CD4-positive, alpha-beta memory T cell (primary cell): ENCODE results near the gene LRP1B. TPM values are rescaled to one million over a fixed set of nuclear protein-coding genes. Genes with fewer than 3 reads are reported as not detected.

ENCODE experiments used
- CTCF ChIA-PET: fragments of 350-600 bp; sonication (Branson Sonifier 250); formaldehyde crosslinking; loops from one replicate; lab custom pipeline; 2021; ENCODE audit warnings: inconsistent platforms; ENCODE audit not compliant: partially characterized antibody; lab: Charles Lee
- POLR2A ChIA-PET: fragments of 350-600 bp; sonication (Branson Sonifier 250); formaldehyde crosslinking; loops from one replicate; lab custom pipeline; 2021; ENCODE audit not compliant: partially characterized antibody; lab: Charles Lee
- DNase-seq, 5 donors: peaks; one replicate each; pipeline versions ENCODE4 v3.0.0 to v3.0.0-alpha.2; 2020 to 2022; ENCODE audit warnings: mixed read lengths in 1 of 5
- H3K27ac ChIP-seq: one replicate; pipeline ENCODE4 v1.7.0; 2013; ENCODE audit warnings: low read depth, low read length
- H3K27me3 ChIP-seq: 2 replicates; pipeline ENCODE4 v1.7.0; 2013; ENCODE audit warnings: mild to moderate bottlenecking, low read length, moderate library complexity; ENCODE audit not compliant: insufficient read depth
- H3K36me3 ChIP-seq: 2 replicates; pipeline ENCODE4 v1.7.0; 2013; ENCODE audit warnings: mild to moderate bottlenecking, low read length, moderate library complexity; ENCODE audit not compliant: insufficient read depth
- H3K4me1 ChIP-seq: 2 replicates; pipeline ENCODE4 v1.7.0; 2013; ENCODE audit warnings: mild to moderate bottlenecking, low read length, moderate library complexity; ENCODE audit not compliant: insufficient read depth
- H3K4me3 ChIP-seq, 2 donors: one replicate each; pipeline ENCODE4 v1.7.0; 2013; ENCODE audit warnings: low read length in 2 of 2, mild to moderate bottlenecking in 1 of 2
- H3K9me3 ChIP-seq, 2 donors: one replicate each; pipeline ENCODE4 v1.7.0; 2013; ENCODE audit warnings: low read length in 2 of 2, control low read depth in 1 of 2; ENCODE audit not compliant: control insufficient read depth in 1 of 2
- H3K27ac Mint-ChIP-seq, 7 donors: one replicate each; pipeline ENCODE4 v1.8.0; 2020 to 2021; ENCODE audit warnings: mixed read lengths in 7 of 7, mild to moderate bottlenecking in 6 of 7, inconsistent platforms in 3 of 7, moderate library complexity in 3 of 7
- H3K27me3 Mint-ChIP-seq, 2 donors: one replicate each; pipeline ENCODE4 v1.8.0; 2020 to 2021; ENCODE audit warnings: mixed read lengths in 2 of 2
- H3K36me3 Mint-ChIP-seq, 2 donors: one replicate each; pipeline ENCODE4 v1.8.0; 2020 to 2021; ENCODE audit warnings: mixed read lengths in 2 of 2, inconsistent platforms in 1 of 2, mild to moderate bottlenecking in 1 of 2
- H3K4me1 Mint-ChIP-seq, 4 donors: one replicate each; pipeline ENCODE4 v1.8.0; 2020 to 2021; ENCODE audit warnings: mixed read lengths in 4 of 4, mild to moderate bottlenecking in 1 of 4
- H3K4me3 Mint-ChIP-seq, 8 donors: one replicate each; pipeline ENCODE4 v1.8.0; 2020 to 2021; ENCODE audit warnings: mixed read lengths in 8 of 8, mild to moderate bottlenecking in 7 of 8, moderate library complexity in 6 of 8, inconsistent platforms in 3 of 8
- H3K9me3 Mint-ChIP-seq, 8 donors: one replicate each; pipeline ENCODE4 v1.8.0; 2020 to 2021; ENCODE audit warnings: mixed read lengths in 8 of 8, mild to moderate bottlenecking in 5 of 8, inconsistent platforms in 3 of 8, moderate library complexity in 1 of 8
- intact Hi-C: fragments of 100-400 bp; cut with micrococcal nuclease; formaldehyde crosslinking; loops from one replicate; pipeline ENCODE4 v1.15.1; 2023
- polyA plus RNA-seq, 2 donors: library from polyadenylated mRNA; unstranded; fragments of 300-500 nt; fragmentation: Illumina TruSeq; gene quantifications; one replicate each; pipeline ENCODE4 v1.2.3, GENCODE V29; 2021
- total RNA-seq, 2 experiments: library from RNA; stranded (reverse); gene quantifications; one replicate each; pipeline ENCODE4 v1.2.3, GENCODE V29; 2021

LRP1B gene
- total and polyA plus RNA-seq, 4 experiments from 2014 or later: not detected

GRCh38 chr2:140410695-140411094 is 1720.1 kb downstream of the LRP1B start:
- H3K4me3 Mint-ChIP-seq: no peak overlapping the region
- Histone ChIP-seq H3K9me3 (no peaks in the 10 kb centered on the region), H3K27ac (no peak overlapping the region), H3K4me3 (no peak overlapping the region), H3K27me3 (no peaks in the 10 kb centered on the region), H3K36me3 (no peaks in the 10 kb centered on the region), H3K4me1 (no peaks in the 10 kb centered on the region)
- H3K4me1 Mint-ChIP-seq: no peaks in the 10 kb centered on the region
- POLR2A ChIA-PET: no interaction called here
- no peaks in the 10 kb centered on the region for H3K36me3 Mint-ChIP-seq
- H3K9me3 Mint-ChIP-seq: peaks cover 0 to 17% (median 6%) of the 10 kb centered on the region in 8 donors
- H3K27me3 Mint-ChIP-seq: no peaks in the 10 kb centered on the region
- CTCF ChIA-PET: no interaction called here
- intact Hi-C loops: no loop called here
- H3K27ac Mint-ChIP-seq: no peak overlapping the region
- no peak for DNase-seq

GRCh38 chr2:140401056-140401455 is 1729.8 kb downstream of the LRP1B start:
- DNase-seq: no peak
- H3K36me3 ChIP-seq: no peaks in the 10 kb centered on the region
- H3K27me3 ChIP-seq: no peaks in the 10 kb centered on the region
- Mint-ChIP-seq H3K4me1 (no peaks in the 10 kb centered on the region), H3K27me3 (no peaks in the 10 kb centered on the region), H3K27ac (no peak overlapping the region), H3K4me3 (no peak overlapping the region), H3K9me3 (peaks cover 0 to 31% (median 24%) of the 10 kb centered on the region in 8 donors), H3K36me3 (no peaks in the 10 kb centered on the region)
- H3K9me3 ChIP-seq: no peaks in the 10 kb centered on the region
- ChIA-PET CTCF (no interaction called here), POLR2A (no interaction called here)
- no peak overlapping the region for H3K4me3 ChIP-seq
- no peak overlapping the region for H3K27ac ChIP-seq
- H3K4me1 ChIP-seq: no peaks in the 10 kb centered on the region
- intact Hi-C loops: no loop called here

DNA sequence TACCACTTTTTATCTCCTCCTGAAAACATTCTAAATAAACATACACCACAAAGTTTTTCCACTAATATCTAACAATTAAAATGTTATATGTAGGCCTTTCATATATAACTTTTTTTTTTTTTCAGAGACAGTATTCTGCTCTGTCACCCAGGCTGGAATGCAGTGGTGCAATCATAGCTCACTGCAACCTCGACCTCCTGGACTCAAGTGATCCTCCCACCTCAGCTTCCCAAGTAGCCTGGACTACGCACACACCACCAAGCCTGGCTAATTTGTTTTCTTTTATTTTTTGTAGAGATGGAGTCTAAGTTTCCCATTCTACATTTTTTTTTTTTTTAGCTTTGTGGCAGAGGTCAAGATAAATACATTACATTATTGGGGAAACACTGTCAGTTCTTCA is 1738.0 kb downstream of the LRP1B start:
- Histone ChIP-seq H3K4me1 (no peaks in the 10 kb centered on the region), H3K4me3 (no peak overlapping the region), H3K9me3 (no peaks in the 10 kb centered on the region), H3K27me3 (no peaks in the 10 kb centered on the region), H3K36me3 (no peaks in the 10 kb centered on the region), H3K27ac (no peak overlapping the region)
- intact Hi-C loops: no loop called here
- ChIA-PET POLR2A (no interaction called here), CTCF (no interaction called here)
- no peaks in the 10 kb centered on the region for H3K4me1 Mint-ChIP-seq
- no peak overlapping the region for H3K27ac Mint-ChIP-seq
- H3K27me3 Mint-ChIP-seq: no peaks in the 10 kb centered on the region
- no peak for DNase-seq
- H3K4me3 Mint-ChIP-seq: no peak overlapping the region
- no peaks in the 10 kb centered on the region for H3K36me3 Mint-ChIP-seq
- peaks cover 0 to 13% (median 2%) of the 10 kb centered on the region in 8 donors for H3K9me3 Mint-ChIP-seq

DNA sequence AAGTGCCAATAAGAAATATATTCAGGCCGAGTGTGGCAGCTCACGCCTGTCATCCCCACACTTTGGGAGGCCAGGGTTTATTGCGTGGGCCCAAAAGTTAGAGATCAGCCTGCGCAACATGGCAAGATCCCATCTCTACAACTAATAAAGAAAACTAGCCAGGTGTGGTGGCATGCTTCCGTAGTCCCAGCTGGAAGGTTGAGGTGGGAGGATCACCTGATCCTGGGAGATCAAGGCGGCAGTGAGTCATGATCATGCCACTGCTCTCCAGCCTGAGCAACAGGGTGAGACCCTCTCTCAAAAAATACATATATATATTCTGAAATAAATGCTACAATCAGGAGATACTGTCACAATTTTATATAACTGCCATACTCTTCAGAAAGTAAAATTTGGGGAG is 1745.9 kb downstream of the LRP1B start:
- H3K4me1 ChIP-seq: no peaks in the 10 kb centered on the region
- Mint-ChIP-seq H3K9me3 (peaks cover 0 to 10% (median 4%) of the 10 kb centered on the region in 8 donors), H3K36me3 (no peaks in the 10 kb centered on the region), H3K4me1 (no peaks in the 10 kb centered on the region), H3K27ac (no peak overlapping the region), H3K27me3 (no peaks in the 10 kb centered on the region), H3K4me3 (no peak overlapping the region)
- H3K27ac ChIP-seq: no peak overlapping the region
- no peak overlapping the region for H3K4me3 ChIP-seq
- ChIA-PET POLR2A (no interaction called here), CTCF (no interaction called here)
- H3K27me3 ChIP-seq: no peaks in the 10 kb centered on the region
- intact Hi-C loops: no loop called here
- no peaks in the 10 kb centered on the region for H3K9me3 ChIP-seq
- no peaks in the 10 kb centered on the region for H3K36me3 ChIP-seq
- no peak for DNase-seq

DNA sequence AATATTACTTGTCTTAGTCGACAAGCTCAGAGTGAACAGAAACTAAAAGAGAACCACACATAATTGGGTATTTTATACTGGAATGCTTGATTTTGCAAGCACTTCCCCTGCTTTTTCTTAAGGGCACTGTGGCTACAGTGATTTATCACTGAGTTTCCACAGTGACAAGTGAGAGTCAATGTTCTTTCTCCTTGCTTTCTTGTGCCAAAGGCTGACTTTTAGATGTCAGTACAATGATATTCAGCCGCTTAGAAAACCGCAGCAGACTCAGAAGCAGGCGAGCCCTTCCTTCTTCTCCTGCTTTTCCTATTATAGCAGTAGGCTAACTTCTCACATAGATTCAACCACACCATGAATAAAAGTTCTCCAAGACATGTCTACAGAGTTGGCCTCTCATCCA is 1747.0 kb downstream of the LRP1B start:
- H3K36me3 Mint-ChIP-seq: no peaks in the 10 kb centered on the region
- H3K9me3 Mint-ChIP-seq: peaks cover 0 to 10% (median 7%) of the 10 kb centered on the region in 8 donors
- no peak overlapping the region for H3K4me3 ChIP-seq
- no peaks in the 10 kb centered on the region for H3K4me1 ChIP-seq
- H3K4me1 Mint-ChIP-seq: no peaks in the 10 kb centered on the region
- H3K27ac Mint-ChIP-seq: no peak overlapping the region
- no peaks in the 10 kb centered on the region for H3K9me3 ChIP-seq
- H3K27me3 ChIP-seq: no peaks in the 10 kb centered on the region
- POLR2A ChIA-PET: no interaction called here
- CTCF ChIA-PET: no interaction called here
- no peak overlapping the region for H3K4me3 Mint-ChIP-seq
- no peaks in the 10 kb centered on the region for H3K27me3 Mint-ChIP-seq
- intact Hi-C loops: no loop called here
- DNase-seq: no peak
- no peak overlapping the region for H3K27ac ChIP-seq
- H3K36me3 ChIP-seq: no peaks in the 10 kb centered on the region

DNA sequence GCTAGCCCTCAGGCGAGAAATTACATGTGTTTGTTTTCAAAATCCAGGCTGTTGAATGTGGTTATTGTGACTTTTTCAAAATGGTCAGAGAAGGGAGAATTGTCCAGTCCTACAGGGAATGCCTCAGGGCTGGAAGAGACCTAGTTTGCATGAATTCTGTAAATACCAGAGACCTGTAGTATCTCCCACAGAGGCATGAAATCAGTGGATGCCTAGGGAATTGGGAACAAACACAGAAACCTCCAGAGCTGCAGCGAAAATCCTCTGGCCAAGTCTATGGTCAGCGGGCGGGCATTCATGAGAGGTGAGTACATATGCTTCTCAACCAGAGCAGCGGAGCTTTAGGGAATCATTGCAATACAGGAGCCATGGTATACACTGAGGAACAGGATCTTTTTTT is 1754.1 kb downstream of the LRP1B start:
- ChIA-PET POLR2A (no interaction called here), CTCF (no interaction called here)
- Histone ChIP-seq H3K9me3 (no peaks in the 10 kb centered on the region), H3K27ac (no peak overlapping the region), H3K36me3 (no peaks in the 10 kb centered on the region), H3K27me3 (no peaks in the 10 kb centered on the region), H3K4me3 (no peak overlapping the region), H3K4me1 (no peaks in the 10 kb centered on the region)
- intact Hi-C loops: no loop called here
- Mint-ChIP-seq H3K27me3 (no peaks in the 10 kb centered on the region), H3K36me3 (no peaks in the 10 kb centered on the region), H3K27ac (no peak overlapping the region), H3K4me1 (no peaks in the 10 kb centered on the region), H3K4me3 (no peak overlapping the region), H3K9me3 (peaks cover 0 to 9% (median 5%) of the 10 kb centered on the region in 8 donors)
- DNase-seq: no peak

GRCh38 chr2:140363131-140363530 is 1767.7 kb downstream of the LRP1B start:
- no peak overlapping the region for H3K27ac Mint-ChIP-seq
- peaks cover 0 to 5% of the 10 kb centered on the region in 2 donors for H3K9me3 ChIP-seq
- H3K27ac ChIP-seq: no peak overlapping the region
- no peaks in the 10 kb centered on the region for H3K27me3 ChIP-seq
- peaks cover 0 to 18% (median 6%) of the 10 kb centered on the region in 8 donors for H3K9me3 Mint-ChIP-seq
- H3K4me3 Mint-ChIP-seq: no peak overlapping the region
- H3K27me3 Mint-ChIP-seq: no peaks in the 10 kb centered on the region
- H3K4me1 Mint-ChIP-seq: no peaks in the 10 kb centered on the region
- H3K4me3 ChIP-seq: no peak overlapping the region
- ChIA-PET POLR2A (no interaction called here), CTCF (no interaction called here)
- H3K4me1 ChIP-seq: no peaks in the 10 kb centered on the region
- no peaks in the 10 kb centered on the region for H3K36me3 Mint-ChIP-seq
- no peak for DNase-seq
- no peaks in the 10 kb centered on the region for H3K36me3 ChIP-seq
- intact Hi-C loops: no loop called here

DNA sequence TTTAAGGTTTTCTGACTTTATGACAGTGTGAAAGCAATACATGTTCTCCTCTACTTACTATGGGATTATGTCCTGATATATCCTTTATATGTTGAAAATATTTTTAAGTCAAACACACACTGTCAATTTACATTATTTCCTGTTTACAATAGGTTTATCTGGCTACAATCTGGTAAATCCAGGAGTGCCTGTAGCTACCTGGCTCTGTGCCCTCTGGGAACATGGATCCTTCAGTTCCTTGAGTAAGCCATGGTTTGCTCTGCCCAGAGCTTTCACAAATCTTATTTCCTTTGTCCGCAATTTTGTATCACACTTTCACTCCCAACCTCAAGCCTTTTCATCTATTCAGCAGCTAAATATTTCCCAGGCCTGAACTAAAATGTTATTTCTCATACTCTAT is 1768.5 kb downstream of the LRP1B start:
- Mint-ChIP-seq H3K36me3 (no peaks in the 10 kb centered on the region), H3K27ac (no peak overlapping the region), H3K4me1 (no peaks in the 10 kb centered on the region), H3K4me3 (no peak overlapping the region), H3K9me3 (peaks cover 0 to 18% (median 6%) of the 10 kb centered on the region in 8 donors), H3K27me3 (no peaks in the 10 kb centered on the region)
- H3K9me3 ChIP-seq: peaks cover 0 to 5% of the 10 kb centered on the region in 2 donors
- POLR2A ChIA-PET: no interaction called here
- CTCF ChIA-PET: no interaction called here
- no peak overlapping the region for H3K4me3 ChIP-seq
- no peaks in the 10 kb centered on the region for H3K27me3 ChIP-seq
- no peaks in the 10 kb centered on the region for H3K4me1 ChIP-seq
- no peak for DNase-seq
- H3K27ac ChIP-seq: no peak overlapping the region
- H3K36me3 ChIP-seq: no peaks in the 10 kb centered on the region
- intact Hi-C loops: no loop called here
